HG03280 (cell line): ENCODE measurements around the gene OCLN.
"Not testable (repeated sequence)": the region's sequence is repeated elsewhere in the genome, so short reads cannot be mapped to it uniquely, and the experiment has no call there.

Experiments used
- ATAC-seq: cut with Tn5 transposase; IDR thresholded peaks from one replicate; pipeline ENCODE4 v1.9.1; 2021; ENCODE audit warnings: mild to moderate bottlenecking, moderate library complexity; ENCODE audit not compliant: unreplicated experiment

The OCLN gene

GRCh38 chr5:69491027-69491426 lies 1.6 kb upstream of the OCLN start:
- ATAC-seq = no peak

- ATAC-seq = no peak
These were observed 676 bp upstream of the OCLN start for GRCh38 chr5:69491838-69492390.

DNA sequence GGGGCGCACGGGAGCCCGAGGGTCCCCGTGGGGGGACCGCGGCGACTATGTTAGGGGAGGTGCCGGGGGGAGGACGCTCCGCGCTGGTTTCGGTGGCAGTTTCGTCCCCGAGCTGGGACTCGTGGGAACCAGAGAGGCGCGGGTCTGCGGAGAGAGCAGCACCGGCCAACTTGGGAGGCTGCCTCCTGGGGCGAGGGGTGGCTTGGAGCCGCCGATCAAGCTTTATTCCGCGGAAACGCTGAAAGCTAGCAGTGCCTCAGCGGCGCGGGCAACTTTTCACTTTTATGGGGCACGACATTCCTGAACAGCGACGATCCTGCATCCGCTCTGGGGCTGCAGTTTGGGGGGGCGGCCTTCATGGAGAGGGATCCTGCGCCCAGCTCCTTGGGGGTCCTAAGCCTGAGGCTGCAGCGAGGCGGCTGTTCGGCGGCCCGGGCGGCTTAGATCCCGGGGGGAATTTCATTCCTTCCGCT lies 369 bp downstream of the OCLN start:
- ATAC-seq = peak; percentile 38

DNA sequence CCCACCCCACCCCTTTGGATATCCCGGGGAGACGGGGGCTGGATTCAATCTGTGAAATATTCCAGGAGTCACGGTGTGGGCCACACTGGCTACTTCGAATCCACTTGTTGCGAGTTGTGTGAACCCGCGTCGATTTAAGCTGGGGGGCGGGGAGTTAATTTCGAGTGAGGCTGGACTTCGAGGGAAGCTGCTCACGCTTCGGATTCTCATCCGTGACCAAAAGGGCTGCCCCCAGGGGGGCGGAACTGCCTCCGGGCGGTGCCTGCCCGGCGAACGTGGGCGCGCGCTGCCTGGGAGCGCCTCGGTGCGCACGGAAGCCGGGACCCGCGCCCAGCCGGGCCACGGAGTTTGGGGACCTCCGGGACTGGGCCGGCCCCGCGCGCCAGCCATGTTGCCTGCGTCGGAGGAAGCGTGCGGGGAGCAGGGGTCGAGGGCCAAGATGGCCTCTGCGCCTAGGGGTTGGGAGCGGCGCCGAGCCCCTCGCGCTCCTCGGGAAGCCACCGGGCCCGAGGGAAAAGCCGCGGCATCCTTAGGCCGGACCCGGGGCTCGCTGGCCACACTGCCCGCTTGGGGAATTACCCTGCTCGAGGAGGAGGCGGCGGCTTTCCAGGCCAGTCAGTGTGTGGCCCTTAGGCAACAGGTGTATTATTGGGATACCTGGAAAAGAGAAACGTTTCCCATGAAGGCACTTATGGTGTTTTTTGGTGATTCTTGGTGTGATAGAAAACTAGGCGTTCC lies 975 bp downstream of the OCLN start:
- ATAC-seq = no peak

DNA sequence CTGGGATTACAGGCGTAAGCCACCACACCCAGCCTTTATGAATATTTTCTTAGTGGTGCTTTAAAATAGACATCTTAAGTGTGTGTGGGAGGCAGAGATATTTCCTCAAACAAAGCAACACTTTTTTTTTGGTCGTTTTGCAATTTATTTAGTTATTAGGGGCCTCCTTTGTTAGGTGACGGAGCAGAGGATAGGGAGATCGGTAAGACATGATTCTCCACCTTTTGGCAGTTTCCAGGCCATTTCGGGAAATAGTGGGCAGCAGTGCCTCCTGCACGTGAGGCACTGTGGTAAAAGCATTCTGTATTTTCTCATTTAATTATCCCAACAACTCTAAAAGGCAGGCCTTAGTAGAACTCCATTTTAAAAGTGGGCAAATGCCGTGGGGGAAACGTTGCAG lies 1.9 kb downstream of the OCLN start:
- no peak for ATAC-seq

DNA sequence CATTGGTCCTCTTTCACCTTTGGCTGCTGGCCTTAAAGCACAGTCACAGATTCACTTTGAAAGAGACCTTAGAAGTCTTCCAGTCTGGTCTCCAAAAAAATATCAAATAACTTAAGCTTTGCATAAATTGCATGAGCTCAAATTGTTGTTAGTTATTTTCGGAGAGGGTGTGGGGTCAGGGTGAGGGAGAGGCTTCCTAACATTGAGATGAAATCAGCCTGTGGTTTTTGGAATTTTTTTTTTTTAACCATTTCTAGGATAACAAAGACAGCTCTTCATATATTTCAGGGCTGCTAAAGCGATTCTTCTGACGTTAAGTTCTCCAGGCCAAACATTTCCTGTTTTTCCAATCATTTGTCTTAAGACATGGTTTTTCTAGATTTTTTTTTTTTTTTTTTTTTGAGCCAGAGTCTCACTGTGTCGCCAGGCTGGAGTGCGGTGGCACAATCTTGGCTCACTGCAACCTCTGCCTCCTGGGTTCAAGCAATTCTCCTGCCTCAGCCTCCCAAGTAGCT lies 4.5 kb downstream of the OCLN start:
- no peak for ATAC-seq

GRCh38 chr5:69498384-69498783 lies 5.8 kb downstream of the OCLN start:
- no peak for ATAC-seq

DNA sequence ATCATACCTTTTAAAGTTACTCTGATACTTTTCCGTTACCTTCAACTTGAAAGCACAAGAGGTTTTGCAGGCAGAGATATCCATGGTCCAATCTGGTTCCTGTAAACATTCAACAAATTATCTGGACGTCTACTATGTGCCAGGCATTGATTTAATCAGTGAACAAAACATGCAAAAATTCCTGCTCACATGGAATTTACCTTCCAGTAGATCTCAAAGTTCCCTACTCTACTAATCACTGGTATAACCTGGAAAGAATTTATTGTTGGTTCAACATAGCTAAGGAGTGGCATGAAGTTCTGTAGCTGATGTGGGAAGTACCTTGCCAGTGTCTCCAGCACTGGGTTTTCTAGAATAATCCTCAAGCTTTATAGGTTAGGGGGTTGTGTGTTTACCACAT lies 9.8 kb downstream of the OCLN start:
- no peak for ATAC-seq

DNA sequence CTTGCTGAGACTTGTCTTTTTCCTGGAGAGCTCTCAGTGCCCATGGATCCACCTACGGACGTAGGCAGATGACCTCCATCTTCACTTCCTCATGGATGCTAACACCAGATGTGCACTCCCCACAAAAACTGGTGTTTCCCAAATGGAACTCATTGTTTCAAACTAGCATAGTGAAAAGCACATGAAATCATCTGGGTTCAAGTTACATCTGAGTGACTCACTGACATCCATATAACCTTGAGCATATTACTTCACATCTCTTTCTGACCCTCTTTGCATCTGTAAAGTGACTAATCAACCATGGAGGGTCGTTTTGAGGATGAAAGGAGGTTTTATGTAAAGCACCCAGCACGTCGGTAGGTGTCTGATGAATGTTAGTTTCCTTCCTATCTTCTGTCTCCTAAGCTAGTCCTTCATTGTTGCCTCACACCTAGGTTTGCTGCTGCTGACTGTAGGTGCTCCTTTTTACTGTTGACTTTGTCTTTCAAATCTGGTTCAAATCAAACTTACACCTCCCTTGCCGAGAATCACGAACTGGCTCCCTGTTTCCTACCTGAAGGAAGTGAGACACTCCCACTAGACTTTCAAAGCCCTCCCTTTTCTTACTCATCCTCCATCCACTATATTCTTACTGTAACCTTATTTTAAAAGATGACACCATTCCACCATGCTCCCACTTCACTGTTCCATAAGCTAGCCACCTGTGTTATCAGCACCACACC lies 10.3 kb downstream of the OCLN start:
- no peak for ATAC-seq

- no peak for ATAC-seq
These were observed 11.4 kb downstream of the OCLN start for GRCh38 chr5:69504036-69504435.

DNA sequence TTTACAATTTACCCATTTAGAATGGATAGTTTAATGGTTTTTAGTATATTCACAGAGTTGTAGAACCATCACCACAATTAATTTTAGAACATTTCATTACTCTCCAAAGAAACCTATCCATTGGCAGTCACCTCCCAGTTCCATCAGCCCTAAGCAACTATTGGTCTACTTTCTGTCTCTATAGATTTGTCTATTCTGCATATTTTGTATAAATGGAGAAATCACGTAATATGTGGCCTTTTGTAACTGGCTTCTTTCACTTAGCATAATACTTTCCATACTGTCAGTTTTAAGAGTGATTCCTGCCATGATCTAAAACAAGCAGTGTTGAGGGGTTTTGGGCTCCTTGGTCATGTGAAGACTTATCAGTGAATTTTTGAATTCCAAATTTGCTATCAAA lies 12.7 kb downstream of the OCLN start:
- no peak for ATAC-seq

GRCh38 chr5:69509212-69509611 lies 16.6 kb downstream of the OCLN start:
- peak; percentile 59 for ATAC-seq

- no peak for ATAC-seq
These were observed 18.1 kb downstream of the OCLN start for GRCh38 chr5:69510694-69511093.

DNA sequence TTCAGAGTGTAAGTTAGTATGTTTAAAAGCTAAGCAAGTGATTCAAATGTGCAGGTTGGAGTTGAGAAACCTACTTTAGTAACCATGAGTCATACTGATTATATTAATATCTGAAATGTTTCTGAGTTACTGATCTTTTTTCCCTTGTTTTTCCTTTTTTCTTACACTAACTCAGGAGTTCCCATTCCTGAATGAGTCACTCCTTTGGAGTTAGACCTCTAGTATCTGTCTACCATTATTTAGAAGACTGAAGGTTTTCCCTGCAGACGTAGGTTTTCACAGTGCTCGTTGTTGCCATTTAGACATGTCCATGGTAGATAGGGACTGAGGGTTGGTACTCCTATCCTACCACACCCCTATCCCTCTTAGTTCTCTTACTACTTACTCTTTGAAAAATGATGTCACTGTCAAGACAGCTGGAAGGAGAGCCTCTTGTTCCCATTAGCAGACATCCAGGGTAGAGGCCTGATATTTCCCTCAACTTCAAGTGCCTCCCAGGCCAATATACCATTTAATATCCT lies 20.2 kb downstream of the OCLN start:
- no peak for ATAC-seq

DNA sequence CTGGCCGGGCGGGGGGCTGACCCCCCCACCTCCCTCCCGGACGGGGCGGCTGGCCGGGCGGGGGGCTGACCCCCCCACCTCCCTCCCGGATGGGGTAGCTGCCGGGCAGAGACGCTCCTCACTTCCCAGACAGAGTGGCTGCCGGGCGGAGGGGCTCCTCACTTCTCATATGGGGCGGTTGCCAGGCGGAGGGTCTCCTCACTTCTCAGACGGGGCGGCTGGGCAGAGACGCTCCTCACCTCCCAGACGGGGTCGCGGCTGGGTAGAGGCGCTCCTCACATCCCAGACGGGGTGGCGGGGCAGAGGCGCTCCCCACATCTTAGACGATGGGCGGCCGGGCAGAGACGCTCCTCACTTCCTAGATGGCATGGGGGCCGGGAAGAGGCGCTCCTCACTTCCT lies 23.0 kb downstream of the OCLN start:
- not testable (repeated sequence) for ATAC-seq

GRCh38 chr5:69516769-69517168 lies 24.2 kb downstream of the OCLN start:
- no peak for ATAC-seq

GRCh38 chr5:69517763-69518212 lies 25.2 kb downstream of the OCLN start:
- ATAC-seq = no peak

GRCh38 chr5:69519285-69519684 lies 26.7 kb downstream of the OCLN start:
- ATAC-seq = no peak

- no peak for ATAC-seq
These were observed 29.4 kb downstream of the OCLN start for GRCh38 chr5:69522035-69522434.

- no peak for ATAC-seq
These were observed 32.9 kb downstream of the OCLN start for GRCh38 chr5:69525490-69525889.

- ATAC-seq = no peak
These were observed 34.1 kb downstream of the OCLN start for GRCh38 chr5:69526660-69527059.
